ENCODE results near the gene LAMA4. TPM values are rescaled to one million over a fixed set of nuclear protein-coding genes. Genes with fewer than 3 reads are reported as not detected.
"Not testable (repeated sequence)": the region's sequence is repeated elsewhere in the genome, so short reads cannot be mapped to it uniquely, and the experiment has no call there.

LAMA4 gene
- polyA plus RNA-seq, 2 of the 4 experiments (the other 2 are of a cell fraction) = 1.0 to 3.1 TPM

GRCh38 chr6:112106562-112106961, 147.8 kb downstream of the LAMA4 start:
- Histone ChIP-seq H3K9me3 (no peaks in the 10 kb centered on the region), H3K4me3 (no peak overlapping the region), H3K4me1 (no peaks in the 10 kb centered on the region), H3K4me2 (no peak overlapping the region), H3K27ac (no peak overlapping the region)
- FAIRE-seq (no peak), ATAC-seq (no peak), DNase-seq (ENCODE audit: low read depth in 1 of 2, low spot score in 1 of 2) (no peak)
- no peak for TF ChIP-seq PBX3 (IDR thresholded peaks at IDR 0.05)
- TF ChIP-seq NPAS2 (CRISPR knock-in tag; IDR thresholded peaks at IDR 0.05; ENCODE audit: borderline replicate concordance) = no peak
- TF ChIP-seq KDM1A (IDR thresholded peaks at IDR 0.05; ENCODE audit: low read depth) = no peak
- TF ChIP-seq CBX8 (IDR thresholded peaks at IDR 0.05) = no peak
- no peak for TF ChIP-seq MAX (IDR thresholded peaks at IDR 0.05)
- no peak for TF ChIP-seq TP53 (CRISPR knock-in tag; IDR thresholded peaks at IDR 0.05)
- no peak for TF ChIP-seq ZNF302 (CRISPR knock-in tag; IDR thresholded peaks at IDR 0.05)
- TF ChIP-seq POLR2A (IDR thresholded peaks at IDR 0.05; ENCODE audit: low read length) = no peak
- no peak for TF ChIP-seq HOXB13 (CRISPR knock-in tag; IDR thresholded peaks at IDR 0.05; ENCODE audit: low read depth)
- TF ChIP-seq JUNB (IDR thresholded peaks at IDR 0.05) = no peak
- no peak for TF ChIP-seq POLR2AphosphoS2 (conservative IDR thresholded peaks at IDR 0.05; ENCODE audit: low read length)
- no peak for TF ChIP-seq HEYL (CRISPR knock-in tag; IDR thresholded peaks at IDR 0.05)
- TF ChIP-seq CHD2 (IDR thresholded peaks at IDR 0.05; ENCODE audit: low read length, partially characterized antibody) = no peak
- WGBS (ENCODE audit: missing lambda C conversion rate) = 36% methylated on average over 2 of the region's 2 CpGs
- ChIA-PET POLR2A (no interaction called here), CTCF (interaction anchor here (0.7 to 1.1 kb wide), 3 partner anchors 17 to 270 kb away, joined by 3 to 4 read pairs (median 3); no protein-coding TSS in a partner anchor)

GRCh38 chr6:112106026-112106425, 148.3 kb downstream of the LAMA4 start:
- CTCF ChIA-PET = interaction anchor here (0.7 kb wide), 1 partner anchor 16 kb away, joined by 3 read pairs; no protein-coding TSS in a partner anchor
- DNase-seq (ENCODE audit: low read depth in 1 of 2, low spot score in 1 of 2); H3K4me3 ChIP-seq; H3K4me1 ChIP-seq; POLR2A ChIA-PET; FAIRE-seq; H3K27ac ChIP-seq; H3K4me2 ChIP-seq; ATAC-seq; H3K9me3 ChIP-seq: not testable (repeated sequence)
- whole genome bisulfite sequencing (ENCODE audit: missing lambda C conversion rate) = 90% methylated on average over 1 of the region's 2 CpGs

- Histone ChIP-seq H3K4me2 (no peak overlapping the region), H3K4me3 (no peak overlapping the region), H3K4me1 (no peaks in the 10 kb centered on the region), H3K9me3 (no peaks in the 10 kb centered on the region), H3K27ac (no peak overlapping the region)
- ATAC-seq = no peak
- TF ChIP-seq HOXB5 (CRISPR knock-in tag; IDR thresholded peaks at IDR 0.05) (no peak), ZFP36 (IDR thresholded peaks at IDR 0.05; ENCODE audit: borderline replicate concordance, partially characterized antibody) (no peak), CHD4 (IDR thresholded peaks at IDR 0.05; ENCODE audit: borderline replicate concordance) (no peak), FOSB (CRISPR knock-in tag; IDR thresholded peaks at IDR 0.05) (no peak), MAX (IDR thresholded peaks at IDR 0.05) (no peak), FOXS1 (CRISPR knock-in tag; IDR thresholded peaks at IDR 0.05) (no peak), JUNB (IDR thresholded peaks at IDR 0.05) (no peak), HMGXB4 (CRISPR knock-in tag; IDR thresholded peaks at IDR 0.05; ENCODE audit: borderline replicate concordance) (no peak), SMC3 (IDR thresholded peaks at IDR 0.05) (no peak)
- DNase-seq (ENCODE audit: low read depth in 1 of 2, low spot score in 1 of 2) = no peak
- FAIRE-seq = no peak
- POLR2A ChIA-PET = no interaction called here
- 84% methylated on average over 4 of the region's 4 CpGs for WGBS (ENCODE audit: missing lambda C conversion rate)
- CTCF ChIA-PET = interaction anchor here (1.7 kb wide), 1 partner anchor 10 kb away, joined by 5 read pairs; no protein-coding TSS in a partner anchor
Measured at GRCh38 chr6:112100561-112100960, 153.8 kb downstream of the LAMA4 start.

All from A549 (cell line).